ENCODE measurements around the gene TCAIM.
A peak's percentile ranks its signal among the peaks of the same experiment; 100 is the strongest.

Gene TCAIM

GRCh38 chr3:44338010-44338827, at the start of gene TCAIM:
Gene TCAIM (plus strand): TSS chr3:44338766. CDS start chr3:44354783, 16,017 bp downstream.
- H3K9me3 Mint-ChIP-seq, result no peaks in the 10 kb centered on the region
- peaks cover 5% of the 10 kb centered on the region for H3K36me3 Mint-ChIP-seq
- H3K4me3 Mint-ChIP-seq, result peak within 1 kb of the TSS; percentile 98
- CTCF ChIA-PET, result no interaction called here
- peak; percentile 99 for DNase-seq
- peaks cover 27% of the 10 kb centered on the region for H3K4me1 Mint-ChIP-seq
- peaks cover 7% of the 10 kb centered on the region for H3K27me3 Mint-ChIP-seq
- H3K27ac Mint-ChIP-seq, result peak within 1 kb of the TSS; percentile 98

DNA sequence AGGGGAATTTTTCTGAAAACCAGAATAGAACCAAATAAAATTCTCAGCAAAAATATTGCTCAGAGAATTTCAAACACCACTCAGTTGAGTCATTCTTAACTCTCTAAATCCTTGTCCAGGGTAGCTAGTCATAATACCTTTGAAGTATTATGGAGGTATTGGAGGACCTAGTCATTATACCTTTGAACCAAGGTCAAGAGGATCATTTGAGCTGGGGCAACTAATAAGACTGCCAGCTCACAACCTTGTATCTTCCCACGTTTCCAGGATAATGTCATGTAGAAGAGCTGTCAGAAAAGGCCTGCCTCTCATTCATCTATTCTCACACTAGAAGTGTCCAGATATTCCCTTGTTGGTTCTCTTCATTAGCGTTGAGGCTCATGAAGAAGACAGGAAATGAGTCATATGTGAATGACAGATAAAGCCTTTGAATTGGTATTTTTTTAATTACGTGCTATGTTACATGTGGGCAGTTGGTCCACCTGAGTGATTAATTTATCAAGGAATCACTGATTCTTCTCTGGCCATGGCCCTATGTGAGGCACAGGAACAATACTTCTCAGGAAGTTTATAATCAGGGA, 48.6 kb upstream of the TCAIM start:
- Mint-ChIP-seq H3K9me3 (no peaks in the 10 kb centered on the region), H3K4me3 (no peak overlapping the region), H3K4me1 (no peaks in the 10 kb centered on the region), H3K27ac (no peak overlapping the region), H3K36me3 (no peaks in the 10 kb centered on the region), H3K27me3 (peaks cover 24% of the 10 kb centered on the region)
- DNase-seq, result no peak
- CTCF ChIA-PET, result no interaction called here

DNA sequence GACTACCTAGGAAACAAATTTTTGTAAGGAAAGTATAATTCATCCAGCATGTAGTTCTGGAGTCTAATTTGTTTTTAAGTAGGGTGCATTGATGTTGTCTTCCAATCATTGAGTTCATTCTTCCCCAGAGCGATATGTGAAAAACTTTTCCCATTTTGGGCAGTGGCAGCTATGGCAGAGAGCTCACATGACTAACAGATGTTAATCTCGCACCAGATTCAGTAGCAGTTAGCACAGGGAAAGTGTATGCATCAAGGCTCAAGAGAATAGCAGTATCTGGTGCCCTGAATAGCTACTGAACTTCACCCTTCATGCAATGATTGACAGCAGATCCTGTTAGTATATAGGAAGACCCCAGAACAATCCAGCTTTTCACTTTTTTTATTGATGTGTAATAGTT, 46.3 kb upstream of the TCAIM start:
- no peaks in the 10 kb centered on the region for H3K36me3 Mint-ChIP-seq
- CTCF ChIA-PET, result no interaction called here

DNA sequence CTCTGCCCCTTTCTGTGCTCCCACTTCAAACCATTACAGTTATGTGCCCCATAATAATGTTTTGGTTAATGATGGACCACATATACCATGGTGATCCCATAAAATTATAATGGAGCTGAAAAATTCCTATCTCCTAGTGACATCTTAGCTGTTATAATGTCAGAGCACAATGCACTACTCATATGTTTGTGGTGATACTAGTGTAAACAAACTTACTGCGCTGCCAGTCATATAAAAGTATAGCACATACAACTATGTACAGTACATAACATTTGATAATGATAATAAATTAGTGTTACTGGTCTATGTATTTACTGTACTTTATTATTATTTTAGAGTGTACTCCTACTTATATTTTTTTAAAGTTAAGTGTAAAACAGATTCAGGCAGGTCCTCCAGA, 45.6 kb upstream of the TCAIM start:
- H3K36me3 Mint-ChIP-seq, result no peaks in the 10 kb centered on the region
- no peaks in the 10 kb centered on the region for H3K9me3 Mint-ChIP-seq
- H3K4me1 Mint-ChIP-seq, result no peaks in the 10 kb centered on the region
- no peak overlapping the region for H3K27ac Mint-ChIP-seq
- CTCF ChIA-PET, result no interaction called here
- no peak for DNase-seq
- no peak overlapping the region for H3K4me3 Mint-ChIP-seq
- peaks cover 30% of the 10 kb centered on the region for H3K27me3 Mint-ChIP-seq

More for the DNA sequence above, 46.3 kb upstream of the TCAIM start:
- Mint-ChIP-seq H3K4me1 (no peaks in the 10 kb centered on the region), H3K27me3 (peaks cover 30% of the 10 kb centered on the region), H3K4me3 (no peak overlapping the region), H3K27ac (no peak overlapping the region), H3K9me3 (no peaks in the 10 kb centered on the region)
- DNase-seq, result no peak

DNA sequence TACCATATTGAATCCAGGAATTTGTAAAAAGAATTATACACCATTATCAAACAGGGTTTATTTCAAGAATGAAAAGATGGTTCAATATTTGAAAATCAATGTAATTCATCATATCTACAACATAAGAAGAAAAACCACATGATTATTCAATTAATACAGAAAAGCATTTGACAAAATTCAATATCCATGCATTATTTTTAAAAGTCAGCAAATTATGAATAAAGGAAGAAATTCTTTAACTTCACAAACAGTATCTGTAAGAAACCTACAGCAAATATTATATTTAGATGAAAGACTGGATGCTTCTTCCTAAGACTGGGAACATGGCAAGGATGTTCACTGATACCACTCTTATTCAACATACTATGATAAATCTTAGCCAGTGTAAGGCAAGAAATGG, 41.3 kb upstream of the TCAIM start:
- Mint-ChIP-seq H3K27me3 (peaks cover 18% of the 10 kb centered on the region), H3K9me3 (no peaks in the 10 kb centered on the region), H3K4me3 (no peak overlapping the region), H3K27ac (no peak overlapping the region), H3K4me1 (no peaks in the 10 kb centered on the region), H3K36me3 (no peaks in the 10 kb centered on the region)
- CTCF ChIA-PET, result no interaction called here
- DNase-seq, result no peak

DNA sequence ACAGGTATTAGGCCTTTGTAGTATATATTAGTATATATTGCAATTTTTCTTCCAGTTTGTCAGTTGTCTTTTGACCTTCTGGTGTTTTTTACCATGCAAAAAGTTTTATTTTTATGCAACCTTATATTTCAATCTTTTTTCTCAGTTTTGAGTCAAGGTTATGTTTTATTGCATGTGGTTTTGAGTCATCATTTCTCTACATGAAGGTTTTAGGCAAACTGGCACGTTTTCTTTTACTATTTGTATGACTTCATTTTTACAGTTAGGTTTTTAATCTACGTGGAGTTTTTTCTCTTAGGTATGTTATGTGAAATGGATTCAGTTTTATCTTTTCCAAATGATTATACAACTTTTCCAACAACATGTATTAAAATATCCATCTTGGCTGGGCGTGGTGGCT, 36.8 kb upstream of the TCAIM start:
- Mint-ChIP-seq H3K4me1 (no peaks in the 10 kb centered on the region), H3K27ac (no peak overlapping the region), H3K36me3 (no peaks in the 10 kb centered on the region), H3K9me3 (no peaks in the 10 kb centered on the region), H3K27me3 (peaks cover 20% of the 10 kb centered on the region), H3K4me3 (no peak overlapping the region)
- DNase-seq, result no peak
- CTCF ChIA-PET, result no interaction called here

DNA sequence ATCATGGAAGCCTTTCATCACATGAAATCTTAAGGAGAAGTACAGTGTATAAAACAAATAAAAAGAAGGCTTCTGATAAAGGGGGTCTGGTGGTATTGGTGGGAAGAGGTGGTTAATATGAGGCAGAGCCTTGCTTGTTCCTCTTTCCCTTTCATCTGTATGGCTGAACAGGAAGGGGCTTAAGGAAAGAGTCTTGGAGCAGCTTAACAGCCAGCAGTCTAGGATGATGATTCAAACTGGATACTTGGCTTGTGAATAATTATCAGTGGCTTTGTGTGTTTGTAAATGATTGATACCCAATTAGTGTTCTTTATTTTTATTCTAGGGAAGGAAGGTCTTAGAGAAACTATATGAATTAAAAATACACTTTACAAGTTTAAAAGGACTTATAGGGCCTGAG, 29.1 kb upstream of the TCAIM start:
- no peak overlapping the region for H3K27ac Mint-ChIP-seq
- H3K27me3 Mint-ChIP-seq, result peaks cover 10% of the 10 kb centered on the region
- DNase-seq, result no peak
- no peaks in the 10 kb centered on the region for H3K9me3 Mint-ChIP-seq
- no peaks in the 10 kb centered on the region for H3K4me1 Mint-ChIP-seq
- no peaks in the 10 kb centered on the region for H3K36me3 Mint-ChIP-seq
- no peak overlapping the region for H3K4me3 Mint-ChIP-seq
- CTCF ChIA-PET, result interaction anchor here (0.6 to 0.7 kb wide), 2 partner anchors 10 to 176 kb away, joined by 3 read pairs; no protein-coding TSS in a partner anchor

DNA sequence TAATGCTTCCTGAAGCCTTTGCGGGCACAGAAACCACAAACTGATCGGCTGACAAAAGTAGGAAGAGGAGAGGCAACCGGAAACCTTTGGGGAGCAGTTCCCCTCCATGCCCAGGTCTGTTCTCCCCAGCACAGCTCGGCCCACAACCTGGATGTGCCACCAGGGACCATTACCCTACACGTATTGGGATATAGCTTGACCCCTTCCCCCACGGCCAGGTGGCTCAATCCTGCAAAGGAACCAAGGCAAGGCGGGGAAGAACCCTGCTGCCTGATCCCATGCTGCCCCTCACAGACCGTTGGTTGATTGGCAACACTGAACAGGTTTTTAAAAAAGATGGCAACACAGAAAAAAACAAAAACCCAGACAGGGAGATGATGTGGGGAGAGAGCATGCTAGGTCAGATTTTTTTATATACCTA, 19.7 kb upstream of the TCAIM start:
- H3K36me3 Mint-ChIP-seq, result no peaks in the 10 kb centered on the region
- H3K9me3 Mint-ChIP-seq, result no peaks in the 10 kb centered on the region
- H3K27me3 Mint-ChIP-seq, result peaks cover 14% of the 10 kb centered on the region
- no peak overlapping the region for H3K27ac Mint-ChIP-seq
- DNase-seq, result no peak
- CTCF ChIA-PET, result no interaction called here
- no peak overlapping the region for H3K4me3 Mint-ChIP-seq
- peaks cover 4% of the 10 kb centered on the region for H3K4me1 Mint-ChIP-seq

DNA sequence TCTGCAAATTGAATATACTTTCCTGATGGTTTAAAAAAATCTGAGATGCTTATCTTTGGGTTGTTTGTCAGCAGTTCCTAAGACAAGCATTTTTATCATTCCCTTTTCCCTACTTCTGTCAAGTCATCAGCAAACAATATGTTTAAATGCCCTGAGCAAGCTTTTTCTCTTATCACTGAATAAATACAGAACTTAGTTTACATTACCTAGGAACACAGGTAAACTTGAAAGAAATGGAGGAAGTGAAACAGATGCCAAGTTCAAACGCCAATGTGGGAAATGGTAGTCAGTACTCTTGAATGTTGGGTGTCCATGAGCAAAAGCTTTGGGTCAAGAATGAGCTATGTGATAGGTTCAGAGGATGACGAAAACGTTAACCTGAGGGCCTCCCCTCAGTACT, 17.2 kb upstream of the TCAIM start:
- no peaks in the 10 kb centered on the region for H3K36me3 Mint-ChIP-seq
- CTCF ChIA-PET, result no interaction called here
- DNase-seq, result no peak
- no peaks in the 10 kb centered on the region for H3K9me3 Mint-ChIP-seq
- H3K4me1 Mint-ChIP-seq, result peaks cover 4% of the 10 kb centered on the region
- no peak overlapping the region for H3K27ac Mint-ChIP-seq
- no peak overlapping the region for H3K4me3 Mint-ChIP-seq
- H3K27me3 Mint-ChIP-seq, result peaks cover 20% of the 10 kb centered on the region

- peaks cover 32% of the 10 kb centered on the region for H3K27me3 Mint-ChIP-seq
- no peak overlapping the region for H3K27ac Mint-ChIP-seq
- H3K36me3 Mint-ChIP-seq, result no peaks in the 10 kb centered on the region
- no peak overlapping the region for H3K4me3 Mint-ChIP-seq
- DNase-seq, result peak; percentile 70
- CTCF ChIA-PET, result interaction anchor here (0.6 to 1.7 kb wide), 5 partner anchors 21 to 591 kb away, joined by 3 to 5 read pairs (median 4); no protein-coding TSS in a partner anchor
- H3K9me3 Mint-ChIP-seq, result no peaks in the 10 kb centered on the region
- peaks cover 4% of the 10 kb centered on the region for H3K4me1 Mint-ChIP-seq
These were observed 15.1 kb upstream of the TCAIM start for GRCh38 chr3:44323341-44323955.

GRCh38 chr3:44324584-44324983, 14.0 kb upstream of the TCAIM start:
- Mint-ChIP-seq H3K4me1 (no peaks in the 10 kb centered on the region), H3K9me3 (no peaks in the 10 kb centered on the region), H3K27ac (no peak overlapping the region), H3K36me3 (no peaks in the 10 kb centered on the region), H3K4me3 (no peak overlapping the region), H3K27me3 (peaks cover 30% of the 10 kb centered on the region)
- CTCF ChIA-PET, result interaction anchor here (1.3 to 1.7 kb wide), 2 partner anchors 115 to 205 kb away, joined by 4 to 5 read pairs; no protein-coding TSS in a partner anchor
- no peak for DNase-seq

DNA sequence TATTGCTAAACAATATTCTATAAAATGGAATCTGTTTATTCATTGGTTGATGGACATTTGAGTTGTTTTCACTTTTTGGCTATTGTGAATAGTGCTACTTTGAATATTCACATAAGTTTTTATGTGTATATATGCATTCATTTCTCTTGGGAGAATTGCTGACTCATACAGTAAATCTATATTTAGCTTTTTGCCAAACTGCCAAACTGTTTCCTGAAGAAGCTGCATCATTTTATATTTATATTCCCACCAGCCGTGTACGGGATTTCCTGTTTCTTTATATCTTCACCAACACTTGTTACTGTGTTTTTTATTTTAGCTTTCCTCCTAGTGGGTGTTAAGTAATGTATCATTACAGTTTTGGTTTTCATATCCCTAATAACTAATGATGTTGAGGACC, 12.5 kb upstream of the TCAIM start:
- H3K9me3 Mint-ChIP-seq, result no peaks in the 10 kb centered on the region
- H3K4me1 Mint-ChIP-seq, result no peaks in the 10 kb centered on the region
- peaks cover 33% of the 10 kb centered on the region for H3K27me3 Mint-ChIP-seq
- H3K27ac Mint-ChIP-seq, result no peak overlapping the region
- H3K4me3 Mint-ChIP-seq, result no peak overlapping the region
- CTCF ChIA-PET, result no interaction called here
- H3K36me3 Mint-ChIP-seq, result no peaks in the 10 kb centered on the region
- DNase-seq, result no peak

- Mint-ChIP-seq H3K4me3 (no peak overlapping the region), H3K36me3 (no peaks in the 10 kb centered on the region), H3K9me3 (no peaks in the 10 kb centered on the region), H3K4me1 (no peaks in the 10 kb centered on the region), H3K27me3 (peaks cover 37% of the 10 kb centered on the region), H3K27ac (no peak overlapping the region)
- CTCF ChIA-PET, result no interaction called here
- no peak for DNase-seq
These were observed 12.1 kb upstream of the TCAIM start for GRCh38 chr3:44326515-44326914.

DNA sequence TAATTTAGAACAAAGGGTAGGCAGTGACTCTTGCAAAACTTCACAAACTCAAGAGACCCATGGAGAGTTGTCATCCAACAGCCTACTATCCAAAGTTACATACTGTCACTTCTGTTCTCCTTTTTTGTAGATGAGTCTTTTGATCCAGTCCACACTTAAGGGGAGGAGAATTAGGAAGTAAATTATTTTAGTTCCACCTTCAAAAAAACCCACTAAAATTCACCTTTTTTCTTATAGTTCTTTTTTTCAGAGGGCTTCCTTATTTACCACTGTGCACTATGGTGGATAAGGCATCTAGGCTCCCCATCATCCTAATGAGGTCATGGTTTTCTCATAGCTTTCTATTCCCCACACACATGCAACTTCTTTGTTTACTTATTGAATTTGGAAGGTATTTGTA, 8.6 kb upstream of the TCAIM start:
- CTCF ChIA-PET, result no interaction called here
- H3K4me3 Mint-ChIP-seq, result no peak overlapping the region
- no peak for DNase-seq
- peaks cover 37% of the 10 kb centered on the region for H3K27me3 Mint-ChIP-seq
- no peak overlapping the region for H3K27ac Mint-ChIP-seq
- H3K4me1 Mint-ChIP-seq, result no peaks in the 10 kb centered on the region
- no peaks in the 10 kb centered on the region for H3K9me3 Mint-ChIP-seq
- no peaks in the 10 kb centered on the region for H3K36me3 Mint-ChIP-seq

DNA sequence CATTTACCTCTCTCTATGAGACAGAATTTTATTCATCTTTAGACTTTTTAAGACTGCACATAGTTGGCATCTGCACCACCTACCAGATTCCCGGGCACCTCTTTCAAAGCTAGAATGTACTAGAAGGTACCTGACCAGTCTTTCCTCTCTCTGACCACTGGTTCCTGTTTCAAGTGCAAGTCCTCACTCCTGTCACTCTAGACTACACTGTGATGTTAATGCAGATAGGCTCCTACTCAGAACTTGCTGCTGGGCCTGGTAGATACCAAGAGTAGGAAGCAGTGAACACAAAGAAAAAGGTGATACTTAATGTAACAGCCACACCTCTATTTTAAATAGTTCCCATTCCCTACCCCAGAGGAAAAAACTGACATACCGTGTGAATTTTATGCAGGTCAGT, 8.1 kb upstream of the TCAIM start:
- Mint-ChIP-seq H3K4me3 (no peak overlapping the region), H3K9me3 (no peaks in the 10 kb centered on the region), H3K27me3 (peaks cover 34% of the 10 kb centered on the region), H3K4me1 (no peaks in the 10 kb centered on the region), H3K27ac (no peak overlapping the region), H3K36me3 (no peaks in the 10 kb centered on the region)
- CTCF ChIA-PET, result no interaction called here
- DNase-seq, result no peak
